ENCODE results near the gene TOMM7.

Gene TOMM7

DNA sequence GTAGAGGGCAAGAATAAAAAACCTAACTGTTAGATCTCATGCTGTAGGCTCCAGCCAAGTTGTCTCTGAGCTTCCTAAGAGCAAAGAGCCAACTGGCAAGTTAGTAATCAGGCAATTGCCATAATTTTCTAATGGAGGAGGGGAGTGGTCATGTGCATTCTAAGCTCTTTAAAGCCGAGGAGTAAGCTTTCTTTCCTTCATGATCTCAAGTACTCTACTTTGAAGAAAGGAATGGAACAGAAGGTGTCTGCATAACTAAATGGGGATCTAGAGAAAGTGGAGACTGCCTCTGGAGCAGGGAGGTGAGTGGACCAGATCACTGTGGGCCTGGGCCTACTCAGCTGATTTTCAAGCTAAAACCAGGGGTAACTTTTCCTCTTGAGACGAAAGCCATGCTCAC is 37.7 kb upstream of the TOMM7 start:
- TF ChIP-seq, protein P1, sequence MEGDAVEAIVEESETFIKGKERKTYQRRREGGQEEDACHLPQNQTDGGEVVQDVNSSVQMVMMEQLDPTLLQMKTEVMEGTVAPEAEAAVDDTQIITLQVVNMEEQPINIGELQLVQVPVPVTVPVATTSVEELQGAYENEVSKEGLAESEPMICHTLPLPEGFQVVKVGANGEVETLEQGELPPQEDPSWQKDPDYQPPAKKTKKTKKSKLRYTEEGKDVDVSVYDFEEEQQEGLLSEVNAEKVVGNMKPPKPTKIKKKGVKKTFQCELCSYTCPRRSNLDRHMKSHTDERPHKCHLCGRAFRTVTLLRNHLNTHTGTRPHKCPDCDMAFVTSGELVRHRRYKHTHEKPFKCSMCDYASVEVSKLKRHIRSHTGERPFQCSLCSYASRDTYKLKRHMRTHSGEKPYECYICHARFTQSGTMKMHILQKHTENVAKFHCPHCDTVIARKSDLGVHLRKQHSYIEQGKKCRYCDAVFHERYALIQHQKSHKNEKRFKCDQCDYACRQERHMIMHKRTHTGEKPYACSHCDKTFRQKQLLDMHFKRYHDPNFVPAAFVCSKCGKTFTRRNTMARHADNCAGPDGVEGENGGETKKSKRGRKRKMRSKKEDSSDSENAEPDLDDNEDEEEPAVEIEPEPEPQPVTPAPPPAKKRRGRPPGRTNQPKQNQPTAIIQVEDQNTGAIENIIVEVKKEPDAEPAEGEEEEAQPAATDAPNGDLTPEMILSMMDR (IDR thresholded peaks at IDR 0.05; ENCODE audit: control insufficient read depth, extremely low read depth, insufficient read depth) = no peak
- no peak for DNase-seq (ENCODE audit: low read depth)
- H3K4me3 ChIP-seq (ENCODE audit: low read depth, low read length) = no peak overlapping the region

DNA sequence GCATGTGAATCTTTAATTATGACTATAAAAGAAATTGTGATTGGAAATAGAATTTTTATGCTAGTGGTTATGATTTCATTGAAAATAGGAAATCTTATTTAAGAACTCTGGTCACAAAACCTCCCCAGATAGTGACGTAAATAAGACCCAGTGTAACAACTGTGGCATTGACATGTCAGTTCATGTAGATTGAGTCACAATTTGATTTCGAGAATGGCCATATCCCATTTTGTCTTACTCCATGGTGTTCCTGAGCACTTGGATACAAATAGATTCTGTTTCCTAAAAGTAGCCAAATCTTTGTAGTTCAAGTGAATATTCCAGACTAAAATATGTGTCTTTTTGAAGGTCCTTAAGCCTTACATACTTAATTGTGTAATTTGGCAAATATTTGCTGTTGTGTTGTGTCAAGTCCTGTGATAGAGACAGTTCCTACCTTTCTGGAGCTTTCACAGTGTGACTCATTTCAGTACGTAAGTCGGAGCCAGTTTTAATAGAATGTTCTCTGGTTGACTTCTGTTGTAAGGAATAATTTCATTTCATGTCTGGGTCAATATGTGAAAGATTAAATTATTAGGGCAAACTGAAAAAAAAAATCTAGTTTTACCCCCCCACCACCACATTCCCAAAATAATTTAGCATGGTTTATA is 37.1 kb upstream of the TOMM7 start:
- H3K4me3 ChIP-seq (ENCODE audit: low read depth, low read length) = no peak overlapping the region
- no peak for DNase-seq (ENCODE audit: low read depth)
- TF ChIP-seq, protein P1 (IDR thresholded peaks at IDR 0.05; ENCODE audit: control insufficient read depth, extremely low read depth, insufficient read depth) = no peak

DNA sequence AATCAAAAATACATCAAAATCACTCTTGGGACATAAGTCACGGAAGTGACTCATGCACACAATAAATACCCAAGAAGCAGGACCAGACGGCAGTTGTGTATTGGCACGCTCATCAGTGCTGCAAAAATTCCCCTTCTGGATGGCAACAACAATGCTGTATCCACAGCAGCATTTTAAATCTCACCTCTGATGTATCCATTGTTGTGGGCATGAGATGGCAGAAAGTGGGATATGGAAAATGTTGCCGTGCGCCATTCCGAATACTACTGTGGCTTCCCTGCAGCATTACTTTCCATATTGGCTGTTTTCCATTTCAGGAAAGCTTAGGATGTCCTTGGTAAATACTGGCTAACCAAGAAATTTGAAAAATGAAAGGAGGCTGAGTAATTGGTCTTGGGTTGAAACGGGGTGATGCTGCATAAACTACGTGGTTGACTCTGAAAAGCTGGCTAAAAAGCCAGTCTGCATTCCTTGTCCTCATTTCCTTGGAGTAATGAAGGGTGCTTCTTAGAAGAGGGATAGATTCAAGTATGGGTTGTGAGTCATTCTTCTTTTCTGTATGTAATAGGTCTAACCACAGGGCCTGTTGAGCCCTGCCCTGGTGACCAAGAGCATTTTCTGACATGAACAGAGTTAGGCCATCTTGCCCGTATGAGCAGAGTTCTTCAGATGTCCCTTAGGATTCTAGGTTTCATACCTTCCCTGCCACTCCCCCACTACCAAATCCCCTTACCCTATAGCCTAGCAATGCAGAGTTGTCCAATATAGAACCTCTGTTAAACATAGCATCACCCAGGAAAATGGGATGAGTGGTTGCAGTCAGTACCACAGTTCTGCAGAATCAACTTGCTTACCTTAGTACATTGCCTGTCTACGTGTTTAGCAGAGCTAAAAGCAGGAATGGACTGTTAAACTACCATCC is 36.3 kb upstream of the TOMM7 start:
- no peak overlapping the region for H3K4me3 ChIP-seq (ENCODE audit: low read depth, low read length)
- TF ChIP-seq, protein P1 (IDR thresholded peaks at IDR 0.05; ENCODE audit: control insufficient read depth, extremely low read depth, insufficient read depth) = no peak
- DNase-seq (ENCODE audit: low read depth) = no peak

DNA sequence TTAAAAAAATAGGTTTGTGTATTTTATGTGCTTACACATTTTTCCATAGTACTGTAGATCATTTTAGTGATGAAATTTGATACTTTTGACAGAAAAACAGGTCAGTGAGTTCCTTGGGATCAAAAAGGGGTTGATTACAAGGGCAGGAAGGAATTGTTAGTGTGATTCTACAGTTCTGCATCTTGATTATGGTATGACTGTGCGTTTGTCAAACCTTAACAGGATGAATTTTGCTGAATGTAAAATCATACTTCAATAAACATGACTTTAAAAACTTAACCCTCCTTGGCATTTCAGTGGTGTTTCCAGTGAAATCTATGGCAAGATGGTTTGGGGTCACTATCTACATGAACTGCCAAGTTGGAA is 35.6 kb upstream of the TOMM7 start:
- TF ChIP-seq, protein P1 (IDR thresholded peaks at IDR 0.05; ENCODE audit: control insufficient read depth, extremely low read depth, insufficient read depth) = no peak
- no peak overlapping the region for H3K4me3 ChIP-seq (ENCODE audit: low read depth, low read length)
- DNase-seq (ENCODE audit: low read depth) = no peak

DNA sequence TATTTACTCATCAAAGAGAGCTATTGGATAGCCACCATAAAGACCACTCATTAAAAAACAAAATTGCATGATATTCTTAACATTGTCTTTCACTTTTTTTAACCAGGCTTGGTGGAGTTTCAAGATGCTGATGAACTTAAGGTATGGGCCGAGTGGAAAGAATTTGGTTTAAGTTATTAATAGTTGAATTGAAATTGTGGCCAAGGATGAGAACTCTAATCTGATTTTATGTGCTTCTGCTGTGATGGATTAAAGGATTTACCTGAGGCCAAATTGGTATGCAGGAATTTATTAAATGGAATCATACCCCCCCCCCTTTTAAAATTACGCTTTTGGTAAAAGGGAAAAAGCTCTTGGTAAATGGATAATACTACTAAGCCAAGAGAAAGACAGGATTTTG is 33.8 kb upstream of the TOMM7 start:
- DNase-seq (ENCODE audit: low read depth) = no peak
- no peak overlapping the region for H3K4me3 ChIP-seq (ENCODE audit: low read depth, low read length)
- TF ChIP-seq, protein P1 (IDR thresholded peaks at IDR 0.05; ENCODE audit: control insufficient read depth, extremely low read depth, insufficient read depth) = no peak

DNA sequence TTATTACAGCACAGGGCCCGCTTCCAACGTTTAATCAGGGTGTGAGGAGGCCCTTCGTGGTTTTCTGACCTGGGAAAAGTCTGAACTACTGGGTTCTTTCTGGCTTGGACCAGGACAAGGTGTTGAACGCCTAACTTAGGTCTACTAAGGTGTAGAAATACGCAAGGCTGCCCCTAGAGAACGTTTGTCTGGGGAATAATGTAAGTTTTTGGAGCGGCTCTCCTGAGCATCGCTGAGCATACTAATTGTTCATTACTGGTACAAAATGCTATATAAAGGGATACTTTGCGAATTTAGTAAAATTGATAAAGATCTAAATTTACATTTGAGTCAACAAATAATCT is 32.4 kb upstream of the TOMM7 start:
- H3K4me3 ChIP-seq (ENCODE audit: low read depth, low read length) = peak overlapping the region; percentile 71
- DNase-seq (ENCODE audit: low read depth) = no peak
- TF ChIP-seq, protein P1 (IDR thresholded peaks at IDR 0.05; ENCODE audit: control insufficient read depth, extremely low read depth, insufficient read depth) = no peak
